CD14-positive monocyte (primary cell): ENCODE results near the gene MEIS2. TPM values are rescaled to one million over a fixed set of nuclear protein-coding genes. Genes with fewer than 3 reads are reported as not detected.

ENCODE experiments used
- DNase-seq, 3 donors: peaks; one replicate each; pipeline ENCODE4 v3.0.0-alpha.2; 2011 to 2022
- H2AFZ ChIP-seq: 2 replicates; pipeline ENCODE4 v1.6.0; 2012; ENCODE audit warnings: mild to moderate bottlenecking, low read depth, low read length, inconsistent platforms; ENCODE audit not compliant: insufficient read depth, poor library complexity, severe bottlenecking
- H3K27ac ChIP-seq, 2 donors: 1 replicate in 1 of 2; 2 replicates in 1 of 2; pipeline ENCODE4 v1.5.1; 2012 to 2013; ENCODE audit warnings: low read length in 2 of 2, control low read depth in 1 of 2, inconsistent platforms in 1 of 2, low read depth in 1 of 2, mild to moderate bottlenecking in 1 of 2
- H3K27me3 ChIP-seq, 2 donors: one replicate each; pipeline versions ENCODE4 v1.6.0 to v1.6.1; 2011 to 2013; ENCODE audit warnings: low read length in 2 of 2; ENCODE audit not compliant: control insufficient read depth in 2 of 2, insufficient read depth in 2 of 2
- H3K36me3 ChIP-seq, 2 donors: replicated peaks in 1 of 2; 1 replicate in 1 of 2; 2 replicates in 1 of 2; pipeline versions ENCODE4 v1.5.1 to v1.6.1; 2012 to 2013; ENCODE audit warnings: low read length in 2 of 2, control low read depth in 1 of 2, inconsistent platforms in 1 of 2, mild to moderate bottlenecking in 1 of 2; ENCODE audit not compliant: insufficient read depth in 2 of 2, control insufficient read depth in 1 of 2
- H3K4me1 ChIP-seq, 2 donors: 1 replicate in 1 of 2; 2 replicates in 1 of 2; pipeline versions ENCODE4 v1.5.1 to v1.6.1; 2012 to 2013; ENCODE audit warnings: low read length in 2 of 2, control low read depth in 1 of 2, inconsistent platforms in 1 of 2, mild to moderate bottlenecking in 1 of 2, moderate library complexity in 1 of 2; ENCODE audit not compliant: insufficient read depth in 2 of 2, control insufficient read depth in 1 of 2
- H3K4me2 ChIP-seq: replicated peaks from 2 replicates; pipeline ENCODE3; 2012; ENCODE audit warnings: low read length, moderate library complexity, mild to moderate bottlenecking; ENCODE audit not compliant: poor library complexity, severe bottlenecking; ENCODE audit errors: extremely low read depth
- H3K4me3 ChIP-seq, 3 experiments: fragments of 200-600 bp in 1 of 3; sonication (generic) in 1 of 3; replicated peaks in 1 of 3; 1 replicate in 2 of 3; 2 replicates in 1 of 3; pipeline ENCODE4 v1.5.1; 2011 to 2013; ENCODE audit warnings: low read length in 3 of 3, mild to moderate bottlenecking in 3 of 3, control low read depth in 2 of 3, low read depth in 2 of 3, inconsistent platforms in 1 of 3, moderate library complexity in 1 of 3
- H3K79me2 ChIP-seq: 2 replicates; pipeline ENCODE4 v1.6.0; 2012; ENCODE audit warnings: mild to moderate bottlenecking, control low read depth, inconsistent platforms, low read length, moderate library complexity; ENCODE audit not compliant: insufficient read depth
- H3K9ac ChIP-seq: 2 replicates; pipeline ENCODE4 v1.6.0; 2017; ENCODE audit warnings: low read length, mild to moderate bottlenecking; ENCODE audit not compliant: insufficient read depth, poor library complexity, severe bottlenecking
- H3K9me3 ChIP-seq, 2 donors: replicated peaks in 1 of 2; 1 replicate in 1 of 2; 2 replicates in 1 of 2; pipeline versions ENCODE4 v1.5.1 to v1.6.1; 2012 to 2013; ENCODE audit warnings: low read length in 2 of 2, control low read depth in 1 of 2; ENCODE audit not compliant: control insufficient read depth in 1 of 2, insufficient read depth in 1 of 2
- H4K20me1 ChIP-seq: 2 replicates; pipeline ENCODE4 v1.6.0; 2012; ENCODE audit warnings: mild to moderate bottlenecking, low read length, control low read depth, moderate library complexity; ENCODE audit not compliant: insufficient read depth
- H3K27ac Mint-ChIP-seq, 7 donors: one replicate each; pipeline ENCODE4 v1.8.0; 2020; ENCODE audit warnings: mild to moderate bottlenecking in 7 of 7, mixed read lengths in 7 of 7, moderate library complexity in 6 of 7, inconsistent platforms in 2 of 7
- H3K27me3 Mint-ChIP-seq, 3 donors: one replicate each; pipeline ENCODE4 v1.8.0; 2021 to 2022; ENCODE audit warnings: low read depth in 3 of 3, mild to moderate bottlenecking in 3 of 3, mixed read lengths in 3 of 3, moderate library complexity in 3 of 3, inconsistent platforms in 1 of 3
- H3K36me3 Mint-ChIP-seq, 2 donors: one replicate each; pipeline ENCODE4 v1.8.0; 2020; ENCODE audit warnings: mixed read lengths in 2 of 2, inconsistent platforms in 1 of 2, mild to moderate bottlenecking in 1 of 2
- H3K4me1 Mint-ChIP-seq: one replicate; pipeline ENCODE4 v1.8.0; 2020; ENCODE audit warnings: mild to moderate bottlenecking, mixed read lengths
- H3K4me3 Mint-ChIP-seq, 2 donors: one replicate each; pipeline ENCODE4 v1.8.0; 2020; ENCODE audit warnings: mild to moderate bottlenecking in 2 of 2, mixed read lengths in 2 of 2, moderate library complexity in 1 of 2
- H3K9me3 Mint-ChIP-seq, 7 donors: one replicate each; pipeline ENCODE4 v1.8.0; 2020 to 2022; ENCODE audit warnings: mixed read lengths in 7 of 7, mild to moderate bottlenecking in 6 of 7, moderate library complexity in 6 of 7, inconsistent platforms in 2 of 7
- WGBS: methylation state at CpG from one replicate; pipeline ENCODE4 v1.1.5; 2013; ENCODE audit warnings: missing lambda C conversion rate; ENCODE audit not compliant: insufficient coverage; 5-methylcytosine and 5-hydroxymethylcytosine counted together
- intact Hi-C, 2 donors: fragments of 100-400 bp; cut with micrococcal nuclease; formaldehyde crosslinking; loops; one replicate each; pipeline versions ENCODE4 v1.15.0 to v1.15.1; 2023
- polyA plus RNA-seq, 3 donors: library from polyadenylated mRNA; depleted of rRNA in 1 of 3; unstranded in 2 of 3; stranded (reverse) in 1 of 3; fragments of 300-500 nt in 2 of 3; fragments of >200 nt in 1 of 3; fragmentation: Illumina TruSeq in 2 of 3; gene quantifications; 1 replicate in 2 of 3; 2 replicates in 1 of 3; pipeline ENCODE4 v1.2.3, GENCODE V29; 2012 to 2021
- TF ChIP-seq, protein P1 (sequence below): fragments of 200-600 bp; IDR thresholded peaks from one replicate; pipeline ENCODE4 v1.8.0; 2022; ENCODE audit warnings: antibody characterized with exemption, mild to moderate bottlenecking

Gene MEIS2
- polyA plus RNA-seq, 3 donors: not detected

DNA sequence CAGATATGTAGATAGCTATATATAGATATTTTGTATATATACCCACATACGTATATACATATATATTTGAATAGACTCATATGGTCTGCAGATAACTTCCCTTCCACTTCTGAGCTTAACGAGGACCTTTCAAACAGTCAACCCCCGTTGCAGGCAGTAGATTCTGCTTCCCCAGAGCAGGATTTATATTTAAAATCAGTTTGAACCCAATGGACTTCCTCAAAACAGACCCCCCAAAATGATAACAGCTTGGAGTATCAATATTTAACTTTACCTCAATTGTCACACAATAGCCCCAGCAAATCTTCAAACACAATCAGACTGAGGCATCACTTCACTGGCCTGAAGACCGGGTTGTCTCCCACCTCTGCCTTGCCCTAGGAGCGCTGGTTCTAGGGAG is 218.3 kb downstream of the MEIS2 start:
- peaks cover 93 to 100% of the 10 kb centered on the region in 2 donors for H3K27me3 ChIP-seq
- H3K9me3 ChIP-seq: peaks cover 7 to 68% of the 10 kb centered on the region in 2 donors
- WGBS: 6% methylated on average over 3 of the region's 5 CpGs
- H3K4me3 Mint-ChIP-seq: peak overlapping the region in 1 of 2 donors; percentile 66
- no peak for DNase-seq
- H3K9me3 Mint-ChIP-seq: peaks cover 0 to 25% (median 23%) of the 10 kb centered on the region in 7 donors
- H3K36me3 Mint-ChIP-seq: peaks cover 0 to under 1% of the 10 kb centered on the region in 2 donors
- no peak overlapping the region for H3K9ac ChIP-seq
- TF ChIP-seq, protein P1, sequence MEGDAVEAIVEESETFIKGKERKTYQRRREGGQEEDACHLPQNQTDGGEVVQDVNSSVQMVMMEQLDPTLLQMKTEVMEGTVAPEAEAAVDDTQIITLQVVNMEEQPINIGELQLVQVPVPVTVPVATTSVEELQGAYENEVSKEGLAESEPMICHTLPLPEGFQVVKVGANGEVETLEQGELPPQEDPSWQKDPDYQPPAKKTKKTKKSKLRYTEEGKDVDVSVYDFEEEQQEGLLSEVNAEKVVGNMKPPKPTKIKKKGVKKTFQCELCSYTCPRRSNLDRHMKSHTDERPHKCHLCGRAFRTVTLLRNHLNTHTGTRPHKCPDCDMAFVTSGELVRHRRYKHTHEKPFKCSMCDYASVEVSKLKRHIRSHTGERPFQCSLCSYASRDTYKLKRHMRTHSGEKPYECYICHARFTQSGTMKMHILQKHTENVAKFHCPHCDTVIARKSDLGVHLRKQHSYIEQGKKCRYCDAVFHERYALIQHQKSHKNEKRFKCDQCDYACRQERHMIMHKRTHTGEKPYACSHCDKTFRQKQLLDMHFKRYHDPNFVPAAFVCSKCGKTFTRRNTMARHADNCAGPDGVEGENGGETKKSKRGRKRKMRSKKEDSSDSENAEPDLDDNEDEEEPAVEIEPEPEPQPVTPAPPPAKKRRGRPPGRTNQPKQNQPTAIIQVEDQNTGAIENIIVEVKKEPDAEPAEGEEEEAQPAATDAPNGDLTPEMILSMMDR: no peak
- no peaks in the 10 kb centered on the region for H4K20me1 ChIP-seq
- peaks cover 2% of the 10 kb centered on the region for H3K4me1 Mint-ChIP-seq
- H3K27me3 Mint-ChIP-seq: peaks cover 97 to 99% (median 98%) of the 10 kb centered on the region in 3 donors
- H3K79me2 ChIP-seq: no peaks in the 10 kb centered on the region
- H3K27ac Mint-ChIP-seq: no peak overlapping the region
- H2AFZ ChIP-seq: no peak overlapping the region
- H3K4me2 ChIP-seq: no peak overlapping the region
- no peaks in the 10 kb centered on the region for H3K4me1 ChIP-seq
- no peak overlapping the region for H3K4me3 ChIP-seq
- H3K36me3 ChIP-seq: no peaks in the 10 kb centered on the region
- intact Hi-C loops: no loop called here
- H3K27ac ChIP-seq: no peak overlapping the region

DNA sequence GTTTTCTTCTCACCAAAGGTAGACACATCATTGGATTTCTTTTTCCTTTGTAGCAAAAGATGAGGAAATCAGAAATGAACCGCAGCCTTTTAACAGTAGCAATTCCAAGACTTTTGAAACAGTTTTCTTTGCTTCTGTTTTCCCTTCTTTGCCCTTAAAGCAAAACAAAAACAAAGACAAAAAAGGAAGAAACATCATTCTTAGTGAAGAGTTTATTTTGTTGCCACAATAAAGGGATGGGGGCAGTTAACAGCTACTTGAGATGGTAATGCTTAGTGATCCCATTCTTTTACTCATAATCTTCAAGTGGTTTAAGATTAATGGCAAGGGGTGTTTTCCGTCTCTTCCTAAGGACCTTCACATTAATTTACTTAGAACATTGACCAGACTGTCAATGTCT is 218.8 kb downstream of the MEIS2 start:
- Mint-ChIP-seq H3K27me3 (peaks cover 95 to 99% (median 96%) of the 10 kb centered on the region in 3 donors), H3K9me3 (peaks cover 0 to 25% (median 17%) of the 10 kb centered on the region in 7 donors), H3K4me3 (peak overlapping the region in 1 of 2 donors; percentile 81), H3K36me3 (no peaks in the 10 kb centered on the region), H3K4me1 (peaks cover 2% of the 10 kb centered on the region), H3K27ac (no peak overlapping the region)
- no peaks in the 10 kb centered on the region for H3K4me1 ChIP-seq
- no peaks in the 10 kb centered on the region for H3K79me2 ChIP-seq
- TF ChIP-seq, protein P1: no peak
- WGBS: no CpG with 5 or more reads among the region's 2 CpGs
- no peaks in the 10 kb centered on the region for H4K20me1 ChIP-seq
- no peaks in the 10 kb centered on the region for H3K36me3 ChIP-seq
- no peak overlapping the region for H3K4me3 ChIP-seq
- no peak for DNase-seq
- H3K27ac ChIP-seq: no peak overlapping the region
- H3K9ac ChIP-seq: no peak overlapping the region
- peaks cover 92 to 100% of the 10 kb centered on the region in 2 donors for H3K27me3 ChIP-seq
- intact Hi-C loops: no loop called here
- peaks cover 7 to 64% of the 10 kb centered on the region in 2 donors for H3K9me3 ChIP-seq
- H3K4me2 ChIP-seq: no peak overlapping the region
- H2AFZ ChIP-seq: no peak overlapping the region
